Thymus (tissue), 14 donors: ENCODE data around the gene TRIM54. TPM values are rescaled to one million over a fixed set of nuclear protein-coding genes. Genes with fewer than 3 reads are reported as not detected.

Source experiments
- DNase-seq, 9 donors: peaks; one replicate each; pipeline ENCODE4 v3.0.0-alpha.2; 2013; ENCODE audit warnings: low spot score in 9 of 9, low read depth in 6 of 9, missing footprints in 1 of 9
- H3K27ac ChIP-seq, 2 donors: one replicate each; pipeline ENCODE4 v1.5.1; 2013; ENCODE audit warnings: control low read depth in 1 of 2, low read depth in 1 of 2, low read length in 1 of 2, mild to moderate bottlenecking in 1 of 2, moderate library complexity in 1 of 2
- H3K27me3 ChIP-seq, 2 donors: one replicate each; pipeline ENCODE4 v1.5.1; 2013; ENCODE audit warnings: low read length in 1 of 2; ENCODE audit not compliant: control insufficient read depth in 2 of 2, insufficient read depth in 1 of 2
- H3K36me3 ChIP-seq, 2 donors: one replicate each; pipeline ENCODE4 v1.5.1; 2013; ENCODE audit warnings: low read length in 1 of 2, mild to moderate bottlenecking in 1 of 2, moderate library complexity in 1 of 2; ENCODE audit not compliant: control insufficient read depth in 2 of 2, insufficient read depth in 2 of 2
- H3K4me1 ChIP-seq, 2 donors: one replicate each; pipeline ENCODE4 v1.5.1; 2013; ENCODE audit warnings: low read length in 2 of 2; ENCODE audit not compliant: control insufficient read depth in 2 of 2, insufficient read depth in 2 of 2
- H3K4me3 ChIP-seq, 2 donors: one replicate each; pipeline ENCODE4 v1.5.1; 2013; ENCODE audit warnings: low read length in 2 of 2, control low read depth in 1 of 2, mild to moderate bottlenecking in 1 of 2
- H3K9me3 ChIP-seq, 2 donors: one replicate each; pipeline ENCODE4 v1.5.1; 2013; ENCODE audit warnings: low read length in 1 of 2, mild to moderate bottlenecking in 1 of 2; ENCODE audit not compliant: control insufficient read depth in 2 of 2, insufficient read depth in 1 of 2
- WGBS: extraction: QIAGEN DNeasy Blood & Tissue Kit; methylation state at CpG from one replicate; pipeline ENCODE4 v1.1.7; 2013; 5-methylcytosine and 5-hydroxymethylcytosine counted together
- long read RNA-seq, 10 donors: transcript quantifications; one replicate each; lab custom pipeline, GENCODE V29; 2026
- polyA plus RNA-seq: library from polyadenylated mRNA; stranded (reverse); fragments of 200-250 nt; gene quantifications from one replicate; pipeline ENCODE4 v1.2.3, GENCODE V29; 2013
- total RNA-seq: library from RNA; stranded (reverse); fragments of 120-200 nt; gene quantifications from one replicate; pipeline ENCODE4 v1.2.4, GENCODE V29; 2013
- donor health status: healthy.

TRIM54 gene, protein sequence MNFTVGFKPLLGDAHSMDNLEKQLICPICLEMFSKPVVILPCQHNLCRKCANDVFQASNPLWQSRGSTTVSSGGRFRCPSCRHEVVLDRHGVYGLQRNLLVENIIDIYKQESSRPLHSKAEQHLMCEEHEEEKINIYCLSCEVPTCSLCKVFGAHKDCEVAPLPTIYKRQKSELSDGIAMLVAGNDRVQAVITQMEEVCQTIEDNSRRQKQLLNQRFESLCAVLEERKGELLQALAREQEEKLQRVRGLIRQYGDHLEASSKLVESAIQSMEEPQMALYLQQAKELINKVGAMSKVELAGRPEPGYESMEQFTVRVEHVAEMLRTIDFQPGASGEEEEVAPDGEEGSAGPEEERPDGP
- total RNA-seq (0.14 TPM), polyA plus RNA-seq (0.52 TPM)
- long read RNA-seq, donor 1, result 0 reads
- long read RNA-seq, donor 2, result 0 reads
- long read RNA-seq, donor 3, result 0 reads
- long read RNA-seq, donor 4, result 0 reads
- long read RNA-seq, donor 5, result 0 reads
- long read RNA-seq, donor 6, result 0 reads
- long read RNA-seq, donor 7, partial matches to known transcripts, result 22 of 60 reads
- long read RNA-seq, donor 7, other reads (novel, unspliced or antisense), result 38 of 60 reads
- long read RNA-seq, donor 8, result 0 reads
- long read RNA-seq, donor 9, result 0 reads
- long read RNA-seq, donor 10, result 0 reads

- WGBS, result 94% methylated on average over 5 of the region's 5 CpGs
- Histone ChIP-seq H3K9me3 (no peaks in the 10 kb centered on the region), H3K4me1 (no peaks in the 10 kb centered on the region), H3K27me3 (peaks cover 0 to 43% of the 10 kb centered on the region in 2 donors), H3K27ac (no peak within 1 kb of the TSS), H3K4me3 (no peak within 1 kb of the TSS), H3K36me3 (no peaks in the 10 kb centered on the region)
- no peak for DNase-seq
Measured at GRCh38 chr2:27281855-27282559, at the start of gene TRIM54. Gene TRIM54, plus strand, starts transcription at chr2:27282429. Its CDS starts 303 bp downstream, at chr2:27282732.

GRCh38 chr2:27233341-27233740 lies 48.9 kb upstream of the TRIM54 start:
- 98% methylated on average over 14 of the region's 14 CpGs for WGBS
- peaks cover 0 to 3% of the 10 kb centered on the region in 2 donors for H3K9me3 ChIP-seq
- no peak overlapping the region for H3K4me3 ChIP-seq
- H3K36me3 ChIP-seq, result peaks cover 81 to 87% of the 10 kb centered on the region in 2 donors
- DNase-seq, result no peak
- H3K4me1 ChIP-seq, result no peaks in the 10 kb centered on the region
- H3K27me3 ChIP-seq, result no peaks in the 10 kb centered on the region
- H3K27ac ChIP-seq, result no peak overlapping the region

DNA sequence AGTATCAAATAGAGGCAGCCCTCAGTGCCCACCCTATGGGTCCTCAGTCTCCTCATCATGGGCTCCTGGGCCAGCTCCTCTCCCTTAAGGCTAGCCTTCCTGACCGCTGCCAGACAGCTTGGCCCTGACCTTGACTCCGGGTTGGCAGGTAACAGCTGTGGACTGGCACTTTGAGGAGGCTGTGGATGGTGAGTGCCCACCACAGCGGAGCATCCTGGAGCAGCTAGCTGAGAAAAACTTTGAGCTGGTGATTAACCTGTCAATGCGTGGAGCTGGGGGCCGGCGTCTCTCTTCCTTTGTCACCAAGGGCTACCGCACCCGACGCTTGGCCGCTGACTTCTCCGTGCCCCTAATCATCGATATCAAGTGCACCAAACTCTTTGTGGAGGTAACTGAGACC lies 46.1 kb upstream of the TRIM54 start:
- Histone ChIP-seq H3K4me3 (no peak overlapping the region), H3K4me1 (no peaks in the 10 kb centered on the region), H3K27ac (no peak overlapping the region), H3K36me3 (peaks cover 96 to 97% of the 10 kb centered on the region in 2 donors), H3K27me3 (no peaks in the 10 kb centered on the region), H3K9me3 (peaks cover 0 to 3% of the 10 kb centered on the region in 2 donors)
- 98% methylated on average over 12 of the region's 12 CpGs for WGBS
- no peak for DNase-seq

GRCh38 chr2:27236626-27237025 lies 45.6 kb upstream of the TRIM54 start:
- no peak for DNase-seq
- H3K9me3 ChIP-seq, result peaks cover 0 to 3% of the 10 kb centered on the region in 2 donors
- 99% methylated on average over 3 of the region's 3 CpGs for WGBS
- no peak overlapping the region for H3K27ac ChIP-seq
- H3K27me3 ChIP-seq, result no peaks in the 10 kb centered on the region
- peaks cover 96 to 97% of the 10 kb centered on the region in 2 donors for H3K36me3 ChIP-seq
- no peaks in the 10 kb centered on the region for H3K4me1 ChIP-seq
- H3K4me3 ChIP-seq, result no peak overlapping the region

DNA sequence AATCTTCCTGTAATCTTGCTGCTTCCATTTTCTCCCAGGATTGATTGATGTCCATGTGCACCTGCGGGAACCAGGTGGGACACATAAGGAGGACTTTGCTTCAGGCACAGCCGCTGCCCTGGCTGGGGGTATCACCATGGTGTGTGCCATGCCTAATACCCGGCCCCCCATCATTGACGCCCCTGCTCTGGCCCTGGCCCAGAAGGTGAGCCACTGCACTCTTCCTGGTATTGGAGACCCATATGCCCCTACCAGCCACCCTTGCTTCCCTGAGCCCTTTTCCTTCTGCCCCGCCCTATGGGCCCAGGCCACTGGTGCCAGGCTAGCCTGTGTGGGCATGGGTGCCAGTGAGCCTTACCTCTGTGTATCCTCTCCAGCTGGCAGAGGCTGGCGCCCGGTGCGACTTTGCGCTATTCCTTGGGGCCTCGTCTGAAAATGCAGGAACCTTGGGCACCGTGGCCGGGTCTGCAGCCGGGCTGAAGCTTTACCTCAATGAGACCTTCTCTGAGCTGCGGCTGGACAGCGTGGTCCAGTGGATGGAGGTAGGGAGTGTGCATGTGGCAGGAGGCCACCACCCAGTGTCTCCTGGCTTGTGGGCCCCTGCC lies 44.8 kb upstream of the TRIM54 start:
- DNase-seq, result no peak
- no peaks in the 10 kb centered on the region for H3K27me3 ChIP-seq
- H3K4me3 ChIP-seq, result no peak overlapping the region

DNA sequence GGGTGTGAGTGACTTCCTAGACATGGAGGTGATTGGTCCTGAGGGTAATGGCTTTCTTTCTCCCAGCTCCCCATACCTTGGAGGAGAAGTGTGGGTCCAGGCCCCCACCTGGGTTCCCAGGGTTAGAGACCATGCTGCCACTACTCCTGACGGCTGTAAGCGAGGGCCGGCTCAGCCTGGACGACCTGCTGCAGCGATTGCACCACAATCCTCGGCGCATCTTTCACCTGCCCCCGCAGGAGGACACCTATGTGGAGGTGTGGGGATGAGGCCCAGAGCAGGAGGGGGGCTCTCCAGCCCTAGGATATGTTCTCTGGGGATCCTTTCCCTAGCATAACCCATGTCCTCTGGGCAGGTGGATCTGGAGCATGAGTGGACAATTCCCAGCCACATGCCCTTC lies 43.3 kb upstream of the TRIM54 start:
- DNase-seq, result no peak
- Histone ChIP-seq H3K27ac (no peak overlapping the region), H3K4me3 (no peak overlapping the region), H3K36me3 (peaks cover 95 to 96% of the 10 kb centered on the region in 2 donors), H3K27me3 (no peaks in the 10 kb centered on the region), H3K9me3 (peaks cover 0 to 3% of the 10 kb centered on the region in 2 donors), H3K4me1 (no peaks in the 10 kb centered on the region)
- 98% methylated on average over 8 of the region's 8 CpGs for WGBS

More for the DNA sequence above, 44.8 kb upstream of the TRIM54 start:
- WGBS, result 99% methylated on average over 15 of the region's 15 CpGs
- Histone ChIP-seq H3K36me3 (peaks cover 95 to 96% of the 10 kb centered on the region in 2 donors), H3K4me1 (no peaks in the 10 kb centered on the region), H3K9me3 (peaks cover 0 to 3% of the 10 kb centered on the region in 2 donors), H3K27ac (no peak overlapping the region)

DNA sequence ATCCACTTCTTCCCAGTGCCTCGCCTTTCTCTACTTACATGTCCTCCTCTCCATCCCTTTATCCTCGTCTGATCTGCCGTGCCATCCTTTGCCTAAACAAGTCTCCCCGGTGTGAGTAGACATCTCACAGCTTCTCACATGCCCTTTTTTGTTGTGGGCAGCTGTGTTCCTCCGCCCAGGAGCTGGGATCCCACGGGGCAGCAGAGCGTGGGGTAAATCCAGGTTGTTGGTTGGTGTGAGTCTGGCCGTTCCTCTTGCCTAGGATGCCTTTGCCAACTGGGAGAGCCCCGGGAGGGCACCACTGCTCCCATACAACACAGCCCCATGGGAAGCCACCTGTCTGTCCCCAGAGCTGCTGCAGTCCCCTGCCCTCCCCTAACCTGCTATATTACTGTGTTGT lies 41.8 kb upstream of the TRIM54 start:
- DNase-seq, result no peak

GRCh38 chr2:27241761-27242613 lies 40.2 kb upstream of the TRIM54 start:
- Histone ChIP-seq H3K4me1 (no peaks in the 10 kb centered on the region), H3K9me3 (peaks cover 0 to 3% of the 10 kb centered on the region in 2 donors), H3K36me3 (peaks cover 72 to 76% of the 10 kb centered on the region in 2 donors), H3K4me3 (no peak overlapping the region), H3K27me3 (no peaks in the 10 kb centered on the region), H3K27ac (no peak overlapping the region)
- WGBS, result 79% methylated on average over 24 of the region's 24 CpGs
- no peak for DNase-seq

More for the DNA sequence above, 41.8 kb upstream of the TRIM54 start:
- no peak overlapping the region for H3K4me3 ChIP-seq
- no peaks in the 10 kb centered on the region for H3K27me3 ChIP-seq
- H3K36me3 ChIP-seq, result peaks cover 87 to 91% of the 10 kb centered on the region in 2 donors
- no peaks in the 10 kb centered on the region for H3K4me1 ChIP-seq
- H3K27ac ChIP-seq, result no peak overlapping the region
- peaks cover 0 to 3% of the 10 kb centered on the region in 2 donors for H3K9me3 ChIP-seq
- 91% methylated on average over 9 of the region's 9 CpGs for WGBS
